CD4-positive, alpha-beta T cell treated with Interleukin-21 for 1 hour (primary cell): ENCODE data around the gene B4GALNT4.
A peak's percentile ranks its signal among the peaks of the same experiment; 100 is the strongest.
"Not testable (repeated sequence)": the region's sequence is repeated elsewhere in the genome, so short reads cannot be mapped to it uniquely, and the experiment has no call there.

ENCODE experiments used
- DNase-seq: peaks from one replicate; pipeline ENCODE4 v3.0.0-alpha.2; 2020

The B4GALNT4 gene

DNA sequence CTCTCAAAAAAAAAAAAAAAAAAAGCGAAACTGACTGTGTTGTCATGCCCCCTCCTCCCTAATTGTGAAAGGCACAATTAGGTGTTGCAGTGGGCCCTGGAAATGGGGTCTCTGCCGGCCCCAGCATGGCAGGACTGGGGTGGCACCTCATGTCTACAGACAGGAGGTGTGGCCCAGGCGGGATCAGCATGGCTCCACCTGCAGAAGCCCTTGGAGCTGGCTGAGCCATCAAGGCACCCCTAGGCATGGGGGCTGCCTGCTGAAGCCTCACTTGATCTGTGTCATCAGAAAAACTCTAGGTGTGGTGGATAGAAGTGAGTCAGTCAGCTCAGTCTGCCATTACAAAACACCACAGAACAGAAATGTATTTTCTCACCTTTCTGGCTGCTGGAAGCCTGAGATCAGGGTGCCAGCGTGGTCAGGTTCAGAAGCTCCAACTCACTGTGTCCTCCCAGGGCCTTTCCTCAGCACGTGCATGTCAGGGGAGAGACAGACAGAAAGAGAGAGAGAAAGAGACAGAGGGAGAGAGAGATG is 10.1 kb upstream of the B4GALNT4 start:
- peak; percentile 51 for DNase-seq

- DNase-seq = no peak
These were observed 8.7 kb upstream of the B4GALNT4 start for GRCh38 chr11:360326-361280.

- DNase-seq = no peak
These were observed 6.5 kb upstream of the B4GALNT4 start for GRCh38 chr11:362642-363442.

DNA sequence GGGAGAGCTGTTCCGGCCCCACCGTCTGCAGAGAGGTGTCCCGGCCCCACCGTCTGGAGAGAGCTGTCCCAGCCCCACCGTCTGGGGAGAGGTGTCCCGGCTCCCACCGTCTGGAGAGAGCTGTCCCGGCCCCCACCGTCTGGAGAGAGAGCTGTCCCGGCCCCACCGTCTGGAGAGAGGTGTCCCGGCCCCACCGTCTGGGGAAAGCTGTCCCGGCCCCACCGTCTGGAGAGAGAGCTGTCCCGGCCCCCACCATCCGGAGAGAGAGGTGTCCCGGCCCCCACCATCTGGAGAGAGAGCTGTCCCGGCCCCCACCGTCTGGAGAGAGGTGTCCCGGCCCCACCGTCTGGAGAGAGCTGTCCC is 5.9 kb upstream of the B4GALNT4 start:
- DNase-seq = not testable (repeated sequence)

DNA sequence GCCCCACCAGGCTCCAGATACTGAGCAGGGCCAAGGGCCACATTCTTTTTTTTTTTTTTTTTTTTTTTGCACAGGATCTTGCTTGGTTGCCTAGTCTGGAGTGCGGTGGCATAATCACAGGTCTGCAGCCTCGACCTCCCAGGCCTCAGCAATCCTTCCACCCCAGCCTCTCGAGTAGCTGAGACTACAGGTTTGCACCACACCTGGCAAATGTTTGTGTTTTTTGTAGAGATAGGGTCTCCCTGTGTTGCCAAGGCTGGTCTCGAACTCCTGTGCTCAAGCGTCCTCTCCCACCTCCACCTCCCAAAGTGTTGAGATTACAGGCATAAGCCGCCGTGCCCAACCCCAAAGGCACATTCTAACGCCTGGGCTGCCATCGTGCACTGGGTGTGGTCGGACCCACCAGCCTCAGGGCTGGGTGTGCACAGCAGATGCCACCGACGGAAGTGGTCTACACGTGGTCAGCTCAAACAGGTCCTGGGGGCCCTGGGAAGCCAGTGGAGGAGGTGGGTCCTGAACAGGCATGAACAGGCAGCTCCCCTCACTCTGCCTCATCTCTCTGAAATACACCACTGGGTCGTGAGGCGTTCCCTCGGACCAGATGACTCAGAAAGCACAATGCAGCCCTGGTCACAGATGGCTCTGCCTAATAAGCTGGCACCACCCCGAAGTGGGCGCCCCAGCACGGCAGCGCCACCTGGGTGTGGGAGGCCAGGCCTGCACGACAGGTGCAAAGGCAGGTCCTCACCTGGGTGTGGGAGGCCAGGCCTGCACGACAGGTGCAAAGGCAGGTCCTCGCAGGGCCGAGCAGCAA is 5.1 kb upstream of the B4GALNT4 start:
- DNase-seq = peak; percentile 84

- DNase-seq = no peak
These were observed 4.1 kb upstream of the B4GALNT4 start for GRCh38 chr11:364991-365725.

GRCh38 chr11:365831-366230 is 3.5 kb upstream of the B4GALNT4 start:
- DNase-seq = no peak

DNA sequence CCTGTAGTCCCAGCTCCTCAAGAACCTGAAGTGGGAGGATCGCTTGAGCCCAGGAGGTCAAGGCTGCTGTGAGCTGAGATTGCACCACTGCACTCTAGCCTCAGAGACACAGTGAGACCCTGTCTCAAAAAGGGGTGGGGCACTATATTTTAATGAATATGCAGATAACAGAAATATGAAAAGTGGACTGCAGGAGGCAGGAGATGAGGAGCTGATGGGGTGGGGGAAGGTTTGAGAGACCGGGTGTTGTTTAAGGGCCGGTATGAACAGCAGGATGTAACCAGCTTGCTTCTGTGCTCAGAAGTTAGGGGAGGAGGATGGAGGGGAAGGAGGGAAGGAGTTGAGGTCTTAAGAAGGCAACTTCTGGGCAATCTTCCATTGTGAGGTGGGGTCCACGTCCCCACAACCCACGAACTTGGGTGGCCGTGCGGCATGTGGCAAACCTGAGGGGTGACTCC is 1.3 kb upstream of the B4GALNT4 start:
- no peak for DNase-seq

GRCh38 chr11:368414-369335 is 624 bp upstream of the B4GALNT4 start:
- DNase-seq = no peak

GRCh38 chr11:370070-370941 is 1.0 kb downstream of the B4GALNT4 start:
- DNase-seq = no peak

DNA sequence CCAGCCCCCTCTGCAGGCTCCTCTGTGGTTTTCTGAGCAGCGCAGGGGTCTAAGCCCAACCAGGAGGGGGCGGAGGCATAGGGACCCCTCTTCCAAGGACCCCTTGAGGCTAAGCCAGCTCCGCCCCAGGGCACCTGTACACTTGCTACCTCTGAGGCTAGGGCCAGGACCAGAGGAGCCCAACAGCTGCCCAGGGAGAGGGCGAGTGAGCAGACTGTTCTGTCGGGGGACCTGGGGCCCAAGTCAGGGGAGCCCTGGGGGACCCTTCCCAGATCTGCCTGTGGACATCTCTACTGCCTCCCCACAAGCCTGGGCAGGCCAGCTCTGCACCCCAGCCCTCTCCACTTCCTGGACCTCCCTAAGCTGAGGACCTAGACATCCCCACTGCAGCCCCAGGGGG is 1.8 kb downstream of the B4GALNT4 start:
- no peak for DNase-seq

DNA sequence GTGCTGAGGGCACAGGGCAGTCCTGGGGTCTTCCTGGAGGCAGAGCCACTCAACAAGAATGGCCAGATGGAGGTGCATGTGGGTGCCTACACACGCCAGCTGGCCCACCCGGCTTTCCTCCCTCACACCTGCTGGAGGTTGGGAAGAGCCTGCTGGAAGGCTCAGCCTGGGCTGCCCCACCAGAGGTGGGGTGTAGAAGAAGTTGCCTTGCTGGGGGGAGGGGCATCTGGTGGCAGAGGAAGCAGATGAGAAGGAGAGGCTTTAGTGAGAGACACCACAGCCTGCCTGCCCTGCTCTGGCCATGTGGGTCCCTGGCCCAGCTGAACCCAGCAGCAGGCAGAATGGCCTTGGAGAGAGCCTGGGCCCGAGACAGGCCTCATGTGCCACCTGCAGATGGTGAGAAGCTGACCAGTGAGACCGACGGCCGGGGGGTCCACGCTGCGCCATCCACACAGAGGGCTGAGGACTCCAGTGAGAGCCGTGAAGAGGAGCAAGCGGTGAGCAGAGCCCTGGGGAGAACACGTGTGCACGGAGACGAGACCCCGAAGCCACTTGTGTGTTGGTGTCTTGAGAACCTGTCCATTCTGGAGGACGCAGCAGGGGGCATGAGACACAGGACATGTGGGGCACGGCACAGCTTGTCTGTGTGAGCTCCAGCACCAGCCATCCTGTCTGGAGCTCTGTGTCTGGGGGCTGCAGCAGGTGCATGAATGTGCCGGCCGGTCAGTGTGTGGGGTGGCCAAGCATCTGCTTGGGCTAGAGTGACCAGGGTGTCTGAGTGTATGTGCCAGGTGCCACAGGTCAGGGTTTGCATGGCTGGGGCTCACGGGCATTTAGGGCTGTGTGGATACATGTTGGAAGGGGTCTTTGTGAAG is 2.7 kb downstream of the B4GALNT4 start:
- no peak for DNase-seq

- DNase-seq = no peak
These were observed 3.8 kb downstream of the B4GALNT4 start for GRCh38 chr11:372809-373715.

- no peak for DNase-seq
These were observed 4.6 kb downstream of the B4GALNT4 start for GRCh38 chr11:373716-374551.

GRCh38 chr11:375065-376025 is 6.0 kb downstream of the B4GALNT4 start:
- DNase-seq = no peak
